K562 (cell line): ENCODE results near the gene POLR2C. TPM values are rescaled to one million over a fixed set of nuclear protein-coding genes. Genes with fewer than 3 reads are reported as not detected.

ENCODE experiments used
- CUX1 ChIP-seq: fragments of 200-800 bp; sonication (Bioruptor generic); IDR thresholded peaks from 2 replicates; pipeline ENCODE4 v1.6.1; 2016; ENCODE audit warnings: missing genetic modification characterization, missing compliant biosample characterization
- SETDB1 ChIP-seq: IDR thresholded peaks from one replicate; pipeline ENCODE4 v1.6.1; 2012; ENCODE audit warnings: low read length, control low read depth, inconsistent platforms
- SRF ChIP-seq, 2 experiments: fragments of 250-450, 450-650 bp in 1 of 2; sonication (Bioruptor Pico) in 1 of 2; sonication (generic) in 1 of 2; formaldehyde crosslinking; IDR thresholded peaks; 2 replicates each; pipeline versions ENCODE4 v1.5.0 to v1.5.1; 2020 to 2022; ENCODE audit warnings: mild to moderate bottlenecking in 1 of 2, missing genetic modification reagents in 1 of 2
- SUPT5H ChIP-seq: fragments of 450-650 bp; IDR thresholded peaks from 2 replicates; pipeline ENCODE4 v1.6.1; 2016
- XRCC5 ChIP-seq: fragments of 200-400 bp; formaldehyde crosslinking; IDR thresholded peaks from 2 replicates; pipeline ENCODE4 v1.6.1; 2017; ENCODE audit warnings: low read depth, mild to moderate bottlenecking, low read length
- ZBTB40 ChIP-seq, 2 experiments: fragments of 450-650 bp in 1 of 2; sonication (generic) in 1 of 2; formaldehyde crosslinking in 1 of 2; IDR thresholded peaks; 2 replicates each; pipeline versions ENCODE4 v1.7.1 to v1.9.0; 2016 to 2022; ENCODE audit warnings: inconsistent platforms in 1 of 2, mild to moderate bottlenecking in 1 of 2, missing genetic modification reagents in 1 of 2
- ZC3H8 ChIP-seq: fragments of 450-650 bp; IDR thresholded peaks from 2 replicates; pipeline ENCODE4 v1.6.1; 2017
- ZNF589 ChIP-seq: fragments of 200-800 bp; sonication (Bioruptor generic); IDR thresholded peaks from 2 replicates; pipeline ENCODE4 v1.6.1; 2016; ENCODE audit warnings: low read depth, missing genetic modification characterization, missing compliant biosample characterization
- ZNF79 ChIP-seq: fragments of 250-450 bp; sonication (Bioruptor Pico); IDR thresholded peaks from 2 replicates; pipeline ENCODE4 v1.4.0; 2020; ENCODE audit warnings: low read depth, mild to moderate bottlenecking, moderate library complexity
- polyA plus RNA-seq, 8 experiments: library from polyadenylated mRNA; depleted of rRNA in 4 of 8; stranded (reverse) in 5 of 8; unstranded in 3 of 8; fragments of >200 nt; fragmentation: Nextera tagmentation in 2 of 8; fragmentation: Illumina TruSeq in 1 of 8; extraction: Ambion mirVana in 2 of 8; extraction: Trizol in 1 of 8; gene quantifications; 2 replicates each; pipeline versions ENCODE4 v1.2.1 to v1.2.3, GENCODE V29; 2011 to 2014; ENCODE audit warnings: inconsistent platforms in 1 of 8, missing spikeins in 1 of 8
- total RNA-seq, 7 experiments: library from RNA; depleted of rRNA in 6 of 7; stranded (reverse); fragments of >200 nt in 6 of 7; fragmentation: Illumina TruSeq in 2 of 7; extraction: Trizol in 2 of 7; gene quantifications; 2 replicates each; pipeline versions ENCODE4 v1.2.1 to v1.2.3, GENCODE V29; 2011 to 2021; ENCODE audit warnings: low replicate concordance in 1 of 7
- TF ChIP-seq, protein P1 (sequence below): fragments of 250-450 bp; sonication (Bioruptor Pico); IDR thresholded peaks from 2 replicates; pipeline ENCODE4 v1.5.0; 2022; ENCODE audit warnings: mild to moderate bottlenecking

Gene POLR2C
- total and polyA plus RNA-seq, 9 of the 15 experiments (the other 6 are each of a cell fraction or from before 2014, with no cell fraction given), result 70.3 to 163 (median 92.3) TPM

DNA sequence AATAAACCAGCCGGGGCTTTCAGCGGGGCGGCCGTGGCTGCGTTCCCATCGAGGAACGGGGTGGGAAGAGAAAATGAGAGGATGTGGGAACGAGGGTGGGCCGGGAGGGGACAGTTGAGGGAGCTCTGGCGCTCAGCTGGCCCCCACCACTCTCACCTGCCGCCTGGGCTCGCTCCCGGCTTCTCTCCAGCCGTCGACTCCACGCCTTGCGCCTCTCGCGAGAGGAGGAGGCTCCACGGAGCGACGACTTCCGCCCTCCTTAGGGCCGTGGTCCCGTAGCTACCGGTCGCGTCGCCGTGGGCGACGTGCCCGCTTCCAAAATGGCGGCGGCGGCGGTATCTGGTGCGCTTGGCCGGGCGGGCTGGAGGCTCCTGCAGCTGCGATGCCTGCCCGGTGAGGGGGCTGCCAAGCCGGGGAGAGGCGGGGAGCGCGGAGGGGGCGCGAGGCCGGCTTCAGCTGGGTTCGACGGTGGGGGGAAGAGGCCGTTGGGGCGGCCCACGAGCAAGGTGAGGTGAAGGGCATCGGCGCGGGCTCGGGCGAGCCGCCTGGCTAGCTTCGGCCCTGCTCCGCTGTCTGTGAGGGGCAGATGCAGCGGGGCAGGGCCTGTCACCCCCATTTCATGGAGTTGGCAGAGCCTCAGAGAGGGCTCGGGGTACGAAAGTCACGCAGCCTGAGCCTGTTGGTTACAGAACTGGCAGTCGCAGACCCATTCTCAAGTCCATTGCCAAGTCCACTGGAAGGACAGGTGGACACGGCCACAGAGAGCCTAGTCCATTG lies 15.1 kb upstream of the POLR2C start, which contains the start of the genes CIAPIN1 and COQ9 (continued):
- TF ChIP-seq CUX1 (no peak), XRCC5 (no peak), ZC3H8 (no peak), SETDB1 (no peak), ZNF79 (CRISPR knock-in tag) (no peak), SRF (CRISPR knock-in tag; IDR thresholded peaks at IDR 0.05) (peak in 1 of 2 experiments; percentile 62; a peak in 1 of 4 replicates), ZBTB40 (IDR thresholded peaks at IDR 0.05) (peak; percentile 87), ZBTB40 (CRISPR knock-in tag; IDR thresholded peaks at IDR 0.05) (no peak), SUPT5H (peak; percentile 94), ZNF589 (CRISPR knock-in tag) (0 out of 2 replicates have a peak, but pooled peaks have one; percentile 32)
- TF ChIP-seq, protein P1, sequence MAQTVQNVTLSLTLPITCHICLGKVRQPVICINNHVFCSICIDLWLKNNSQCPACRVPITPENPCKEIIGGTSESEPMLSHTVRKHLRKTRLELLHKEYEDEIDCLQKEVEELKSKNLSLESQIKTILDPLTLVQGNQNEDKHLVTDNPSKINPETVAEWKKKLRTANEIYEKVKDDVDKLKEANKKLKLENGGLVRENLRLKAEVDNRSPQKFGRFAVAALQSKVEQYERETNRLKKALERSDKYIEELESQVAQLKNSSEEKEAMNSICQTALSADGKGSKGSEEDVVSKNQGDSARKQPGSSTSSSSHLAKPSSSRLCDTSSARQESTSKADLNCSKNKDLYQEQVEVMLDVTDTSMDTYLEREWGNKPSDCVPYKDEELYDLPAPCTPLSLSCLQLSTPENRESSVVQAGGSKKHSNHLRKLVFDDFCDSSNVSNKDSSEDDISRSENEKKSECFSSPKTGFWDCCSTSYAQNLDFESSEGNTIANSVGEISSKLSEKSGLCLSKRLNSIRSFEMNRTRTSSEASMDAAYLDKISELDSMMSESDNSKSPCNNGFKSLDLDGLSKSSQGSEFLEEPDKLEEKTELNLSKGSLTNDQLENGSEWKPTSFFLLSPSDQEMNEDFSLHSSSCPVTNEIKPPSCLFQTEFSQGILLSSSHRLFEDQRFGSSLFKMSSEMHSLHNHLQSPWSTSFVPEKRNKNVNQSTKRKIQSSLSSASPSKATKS, result no peak
